DOHH2 (cell line): ENCODE results near the gene GSK3B.

Source experiments
- H3F3A ChIP-seq: fragments of 200-600 bp; sonication (generic), shearing (Covaris generic); 2 replicates; pipeline ENCODE4 v1.6.0; 2016; ENCODE audit warnings: antibody characterized with exemption, mild to moderate bottlenecking; ENCODE audit not compliant: control insufficient read depth, insufficient read depth
- H3K27ac ChIP-seq: fragments of 200-600 bp; sonication (generic); 2 replicates; pipeline ENCODE4 v1.5.1; 2014; ENCODE audit warnings: low read depth, mild to moderate bottlenecking, low read length, moderate library complexity
- H3K27me3 ChIP-seq: fragments of 200-600 bp; sonication (generic); 2 replicates; pipeline ENCODE4 v1.6.1; 2014; ENCODE audit warnings: mild to moderate bottlenecking, low read length, mixed read lengths; ENCODE audit not compliant: control insufficient read depth
- H3K36me3 ChIP-seq: fragments of 200-600 bp; sonication (generic); 2 replicates; pipeline ENCODE4 v1.6.1; 2014; ENCODE audit warnings: mild to moderate bottlenecking, low read length, moderate library complexity, mixed read lengths; ENCODE audit not compliant: control insufficient read depth
- H3K4me1 ChIP-seq: fragments of 200-600 bp; sonication (generic); 2 replicates; pipeline ENCODE4 v1.6.1; 2014; ENCODE audit warnings: mild to moderate bottlenecking, low read length, mixed read lengths; ENCODE audit not compliant: control insufficient read depth
- H3K4me2 ChIP-seq: fragments of 200-600 bp; sonication (generic); 2 replicates; pipeline ENCODE4 v1.6.0; 2014; ENCODE audit warnings: mild to moderate bottlenecking, low read length, moderate library complexity
- H3K4me3 ChIP-seq: fragments of 200-600 bp; sonication (generic); 2 replicates; pipeline ENCODE4 v1.5.1; 2014; ENCODE audit warnings: mild to moderate bottlenecking, low read length, mixed read lengths
- H3K79me2 ChIP-seq: fragments of 200-600 bp; sonication (generic); 2 replicates; pipeline ENCODE4 v1.6.1; 2014; ENCODE audit warnings: mild to moderate bottlenecking, low read length, mixed read lengths; ENCODE audit not compliant: control insufficient read depth
- H3K9me2 ChIP-seq: fragments of 200-600 bp; sonication (generic); replicated peaks from 2 replicates; pipeline ENCODE4 v1.6.1; 2014; ENCODE audit warnings: mild to moderate bottlenecking, low read length, mixed read lengths; ENCODE audit not compliant: control insufficient read depth
- H3K9me3 ChIP-seq: fragments of 200-600 bp; sonication (generic); 2 replicates; pipeline ENCODE4 v1.6.1; 2014; ENCODE audit warnings: antibody characterized with exemption, low read length, mixed read lengths; ENCODE audit not compliant: control insufficient read depth, insufficient read depth
- H4K20me1 ChIP-seq: fragments of 200-600 bp; sonication (generic); 2 replicates; pipeline ENCODE4 v1.6.0; 2014; ENCODE audit warnings: low read depth, mild to moderate bottlenecking, antibody characterized with exemption, low read length, moderate library complexity; ENCODE audit not compliant: control insufficient read depth, insufficient read depth
- EZH2phosphoT487 ChIP-seq: fragments of 200-600 bp; sonication (generic); IDR thresholded peaks from 2 replicates; pipeline ENCODE4 v1.6.1; 2017; ENCODE audit warnings: borderline replicate concordance, mild to moderate bottlenecking, antibody characterized with exemption, low read length, moderate library complexity, mixed read lengths
- TF ChIP-seq, protein P1 (sequence below): fragments of 200-600 bp; sonication (generic); IDR thresholded peaks from one replicate; pipeline ENCODE4 v1.5.1; 2014; ENCODE audit warnings: antibody characterized with exemption, mild to moderate bottlenecking, low read depth, low read length; ENCODE audit not compliant: poor library complexity, severe bottlenecking

The GSK3B gene

DNA sequence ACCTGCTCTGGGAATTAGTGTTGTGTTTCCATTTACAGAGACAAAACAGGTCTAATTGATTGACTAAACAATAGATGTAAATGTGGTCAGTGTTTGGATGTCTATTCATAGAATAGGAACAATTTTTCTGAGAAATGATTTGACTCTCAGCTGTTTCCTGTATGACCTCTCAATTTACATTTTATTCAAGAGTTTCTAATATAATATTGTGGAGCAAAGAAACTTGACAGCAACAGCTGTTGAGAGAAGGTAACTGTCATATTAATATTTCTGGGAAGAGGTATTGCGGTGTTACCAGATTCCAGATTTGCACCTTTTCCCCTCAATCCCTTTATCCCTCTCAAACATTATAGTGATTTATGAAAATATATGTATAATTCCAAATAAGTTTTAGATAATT lies 316.1 kb downstream of the GSK3B start:
- no peaks in the 10 kb centered on the region for H3K27me3 ChIP-seq
- no peak overlapping the region for H3K27ac ChIP-seq
- no peak overlapping the region for H3K4me3 ChIP-seq
- no peaks in the 10 kb centered on the region for H3F3A ChIP-seq
- H3K4me1 ChIP-seq, result no peaks in the 10 kb centered on the region
- no peaks in the 10 kb centered on the region for H3K9me3 ChIP-seq
- H3K79me2 ChIP-seq, result no peaks in the 10 kb centered on the region
- no peaks in the 10 kb centered on the region for H3K36me3 ChIP-seq
- H3K9me2 ChIP-seq, result no peaks in the 10 kb centered on the region
- H3K4me2 ChIP-seq, result no peak overlapping the region
- TF ChIP-seq EZH2phosphoT487, result no peak
- TF ChIP-seq, protein P1, sequence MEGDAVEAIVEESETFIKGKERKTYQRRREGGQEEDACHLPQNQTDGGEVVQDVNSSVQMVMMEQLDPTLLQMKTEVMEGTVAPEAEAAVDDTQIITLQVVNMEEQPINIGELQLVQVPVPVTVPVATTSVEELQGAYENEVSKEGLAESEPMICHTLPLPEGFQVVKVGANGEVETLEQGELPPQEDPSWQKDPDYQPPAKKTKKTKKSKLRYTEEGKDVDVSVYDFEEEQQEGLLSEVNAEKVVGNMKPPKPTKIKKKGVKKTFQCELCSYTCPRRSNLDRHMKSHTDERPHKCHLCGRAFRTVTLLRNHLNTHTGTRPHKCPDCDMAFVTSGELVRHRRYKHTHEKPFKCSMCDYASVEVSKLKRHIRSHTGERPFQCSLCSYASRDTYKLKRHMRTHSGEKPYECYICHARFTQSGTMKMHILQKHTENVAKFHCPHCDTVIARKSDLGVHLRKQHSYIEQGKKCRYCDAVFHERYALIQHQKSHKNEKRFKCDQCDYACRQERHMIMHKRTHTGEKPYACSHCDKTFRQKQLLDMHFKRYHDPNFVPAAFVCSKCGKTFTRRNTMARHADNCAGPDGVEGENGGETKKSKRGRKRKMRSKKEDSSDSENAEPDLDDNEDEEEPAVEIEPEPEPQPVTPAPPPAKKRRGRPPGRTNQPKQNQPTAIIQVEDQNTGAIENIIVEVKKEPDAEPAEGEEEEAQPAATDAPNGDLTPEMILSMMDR, result no peak
- H4K20me1 ChIP-seq, result no peaks in the 10 kb centered on the region

DNA sequence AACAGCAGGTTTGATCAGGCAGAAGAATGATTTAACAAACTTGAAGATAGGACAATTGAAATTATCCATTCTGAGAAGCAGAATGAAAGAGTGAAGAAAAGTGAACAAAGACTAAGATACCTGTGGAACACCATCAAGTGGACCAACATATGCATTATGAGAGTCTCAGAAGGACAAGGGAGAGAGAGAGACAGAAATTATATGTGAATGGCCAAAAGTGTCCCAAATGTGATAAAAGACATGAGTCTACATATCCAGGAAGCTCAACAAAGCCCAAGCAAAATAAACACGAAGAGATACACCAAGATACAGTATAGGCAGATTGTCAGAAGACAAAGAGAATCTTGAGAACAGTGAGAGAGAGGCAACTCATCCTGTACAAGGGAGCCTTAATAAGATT lies 317.9 kb downstream of the GSK3B start:
- H3K4me3 ChIP-seq, result no peak overlapping the region
- no peak overlapping the region for H3K27ac ChIP-seq
- no peaks in the 10 kb centered on the region for H3K9me2 ChIP-seq

DNA sequence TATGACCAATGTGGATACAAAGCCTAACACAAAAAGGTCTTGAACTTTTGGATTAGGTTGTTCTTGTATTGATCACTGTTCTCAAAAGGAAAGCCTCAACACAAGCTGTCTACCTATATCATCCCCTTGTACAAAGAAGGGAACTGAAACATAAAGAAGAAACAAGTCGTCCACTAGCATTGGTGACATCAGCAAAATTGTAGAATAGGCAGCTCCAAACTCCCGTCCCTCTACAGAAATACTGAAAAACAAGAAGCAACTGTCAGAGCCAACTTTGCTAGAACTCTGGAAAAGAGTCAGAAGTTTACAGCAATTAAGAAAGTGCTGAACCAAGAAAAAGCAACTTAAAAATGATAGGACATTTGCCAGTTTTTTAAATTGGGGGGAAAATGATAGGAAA lies 319.8 kb downstream of the GSK3B start:
- Histone ChIP-seq H3K79me2 (no peaks in the 10 kb centered on the region), H3K4me3 (no peak overlapping the region), H3K36me3 (no peaks in the 10 kb centered on the region), H3F3A (no peaks in the 10 kb centered on the region), H3K27ac (no peak overlapping the region), H3K4me1 (no peaks in the 10 kb centered on the region), H3K9me2 (no peaks in the 10 kb centered on the region), H3K27me3 (peaks cover 6% of the 10 kb centered on the region; the same call in 1 of the 2 replicates), H3K9me3 (no peaks in the 10 kb centered on the region), H4K20me1 (no peaks in the 10 kb centered on the region), H3K4me2 (no peak overlapping the region)
- TF ChIP-seq, protein P1, result no peak
- no peak for TF ChIP-seq EZH2phosphoT487

More for the DNA sequence above, 317.9 kb downstream of the GSK3B start:
- no peaks in the 10 kb centered on the region for H3K79me2 ChIP-seq
- no peak overlapping the region for H3K4me2 ChIP-seq
- H3K36me3 ChIP-seq, result no peaks in the 10 kb centered on the region
- no peak for TF ChIP-seq EZH2phosphoT487
- TF ChIP-seq, protein P1, result no peak
- no peaks in the 10 kb centered on the region for H3F3A ChIP-seq
- no peaks in the 10 kb centered on the region for H3K9me3 ChIP-seq
- no peaks in the 10 kb centered on the region for H4K20me1 ChIP-seq
- H3K4me1 ChIP-seq, result no peaks in the 10 kb centered on the region
- H3K27me3 ChIP-seq, result peaks cover 6% of the 10 kb centered on the region; the same call in 1 of the 2 replicates
